Measurements from ENCODE around the gene PAM16.

Gene PAM16

DNA sequence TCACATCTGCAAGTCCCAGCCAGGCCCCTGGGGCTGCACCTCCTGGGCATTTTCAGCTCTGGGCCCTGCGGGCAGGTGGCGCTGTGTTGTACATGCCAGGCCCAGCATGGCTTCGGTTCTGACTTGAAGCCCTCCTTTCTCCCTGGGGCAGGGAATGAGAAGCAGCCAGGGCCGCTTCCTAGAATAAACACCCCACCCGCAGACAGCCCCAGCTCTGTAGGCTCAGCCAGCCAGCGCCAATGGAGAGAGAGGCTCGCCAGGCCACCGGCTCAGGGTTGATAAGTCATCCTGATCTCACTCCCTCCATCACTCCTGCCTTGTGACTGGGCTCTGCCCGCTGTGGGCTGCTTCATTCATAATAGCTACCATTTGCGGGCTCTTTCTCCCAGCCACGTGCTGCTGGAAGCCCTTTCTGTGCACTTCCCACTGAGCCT is 41.3 kb downstream of the PAM16 start:
- ATAC-seq (ENCODE audit: low read depth): 0 out of 3 replicates have a peak, but pooled peaks have one; percentile 24
- no peak overlapping the region for H3K4me3 ChIP-seq (ENCODE audit: severe bottlenecking)
- TF ChIP-seq, protein P1, sequence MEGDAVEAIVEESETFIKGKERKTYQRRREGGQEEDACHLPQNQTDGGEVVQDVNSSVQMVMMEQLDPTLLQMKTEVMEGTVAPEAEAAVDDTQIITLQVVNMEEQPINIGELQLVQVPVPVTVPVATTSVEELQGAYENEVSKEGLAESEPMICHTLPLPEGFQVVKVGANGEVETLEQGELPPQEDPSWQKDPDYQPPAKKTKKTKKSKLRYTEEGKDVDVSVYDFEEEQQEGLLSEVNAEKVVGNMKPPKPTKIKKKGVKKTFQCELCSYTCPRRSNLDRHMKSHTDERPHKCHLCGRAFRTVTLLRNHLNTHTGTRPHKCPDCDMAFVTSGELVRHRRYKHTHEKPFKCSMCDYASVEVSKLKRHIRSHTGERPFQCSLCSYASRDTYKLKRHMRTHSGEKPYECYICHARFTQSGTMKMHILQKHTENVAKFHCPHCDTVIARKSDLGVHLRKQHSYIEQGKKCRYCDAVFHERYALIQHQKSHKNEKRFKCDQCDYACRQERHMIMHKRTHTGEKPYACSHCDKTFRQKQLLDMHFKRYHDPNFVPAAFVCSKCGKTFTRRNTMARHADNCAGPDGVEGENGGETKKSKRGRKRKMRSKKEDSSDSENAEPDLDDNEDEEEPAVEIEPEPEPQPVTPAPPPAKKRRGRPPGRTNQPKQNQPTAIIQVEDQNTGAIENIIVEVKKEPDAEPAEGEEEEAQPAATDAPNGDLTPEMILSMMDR (IDR thresholded peaks at IDR 0.05; ENCODE audit: poor library complexity, severe bottlenecking): peak; percentile 73
- DNase-seq (ENCODE audit: low spot score): peak; percentile 67
- H3K9me3 ChIP-seq (ENCODE audit: severe bottlenecking): no peaks in the 10 kb centered on the region
- no peaks in the 10 kb centered on the region for H3K27me3 ChIP-seq (ENCODE audit: insufficient read depth, poor library complexity, severe bottlenecking)
- peaks cover 7% of the 10 kb centered on the region for H3K4me1 ChIP-seq (ENCODE audit: insufficient read depth, poor library complexity, severe bottlenecking)
- peaks cover 9% of the 10 kb centered on the region; the same call in 1 of the 2 replicates for H3K36me3 ChIP-seq (ENCODE audit: low read depth)
- no peak overlapping the region for H3K27ac ChIP-seq (ENCODE audit: poor library complexity, severe bottlenecking)

DNA sequence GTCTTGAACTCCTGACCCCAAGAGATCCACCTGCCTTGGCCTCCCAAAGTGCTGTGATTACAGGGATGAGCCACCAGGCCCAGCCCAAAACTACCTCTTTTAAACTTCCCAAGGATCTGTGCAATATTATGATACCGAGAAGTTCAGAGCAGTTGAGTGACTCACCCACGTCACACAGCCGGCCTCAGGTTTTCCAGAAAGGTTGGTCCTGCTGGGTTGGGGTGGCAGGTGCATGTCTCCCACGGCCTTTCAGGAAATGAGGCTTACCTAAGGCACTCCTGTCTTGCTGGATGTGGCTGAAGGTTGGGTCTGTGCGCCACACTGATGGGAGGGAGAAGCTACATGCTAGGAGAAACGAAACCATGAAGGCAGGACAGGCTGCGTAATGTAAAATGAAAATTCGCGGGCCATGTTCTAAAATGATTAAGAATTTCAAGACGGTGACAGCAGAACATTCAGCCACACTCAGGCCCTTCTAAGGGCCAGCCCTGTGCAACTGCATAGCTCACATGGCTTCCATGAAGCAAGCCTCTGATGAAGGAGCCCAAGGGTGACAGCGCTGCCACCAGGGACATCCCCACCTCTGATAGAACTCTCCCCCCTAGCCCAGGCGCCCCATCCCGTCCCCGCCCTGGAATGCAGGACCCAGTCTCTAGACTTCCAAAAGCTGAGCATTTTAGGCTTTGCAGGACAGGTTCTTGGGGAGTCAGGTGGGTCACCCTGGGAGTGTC is 41.9 kb downstream of the PAM16 start:
- Histone ChIP-seq H3K4me3 (ENCODE audit: severe bottlenecking) (no peak overlapping the region), H3K27me3 (ENCODE audit: insufficient read depth, poor library complexity, severe bottlenecking) (no peaks in the 10 kb centered on the region), H3K9me3 (ENCODE audit: severe bottlenecking) (no peaks in the 10 kb centered on the region), H3K27ac (ENCODE audit: poor library complexity, severe bottlenecking) (peak overlapping the region; percentile 84), H3K4me1 (ENCODE audit: insufficient read depth, poor library complexity, severe bottlenecking) (peaks cover 7% of the 10 kb centered on the region), H3K36me3 (ENCODE audit: low read depth) (peaks cover 9% of the 10 kb centered on the region; the same call in 1 of the 2 replicates)
- TF ChIP-seq, protein P1 (IDR thresholded peaks at IDR 0.05; ENCODE audit: poor library complexity, severe bottlenecking): no peak
- no peak for ATAC-seq (ENCODE audit: low read depth)
- no peak for DNase-seq (ENCODE audit: low spot score)

DNA sequence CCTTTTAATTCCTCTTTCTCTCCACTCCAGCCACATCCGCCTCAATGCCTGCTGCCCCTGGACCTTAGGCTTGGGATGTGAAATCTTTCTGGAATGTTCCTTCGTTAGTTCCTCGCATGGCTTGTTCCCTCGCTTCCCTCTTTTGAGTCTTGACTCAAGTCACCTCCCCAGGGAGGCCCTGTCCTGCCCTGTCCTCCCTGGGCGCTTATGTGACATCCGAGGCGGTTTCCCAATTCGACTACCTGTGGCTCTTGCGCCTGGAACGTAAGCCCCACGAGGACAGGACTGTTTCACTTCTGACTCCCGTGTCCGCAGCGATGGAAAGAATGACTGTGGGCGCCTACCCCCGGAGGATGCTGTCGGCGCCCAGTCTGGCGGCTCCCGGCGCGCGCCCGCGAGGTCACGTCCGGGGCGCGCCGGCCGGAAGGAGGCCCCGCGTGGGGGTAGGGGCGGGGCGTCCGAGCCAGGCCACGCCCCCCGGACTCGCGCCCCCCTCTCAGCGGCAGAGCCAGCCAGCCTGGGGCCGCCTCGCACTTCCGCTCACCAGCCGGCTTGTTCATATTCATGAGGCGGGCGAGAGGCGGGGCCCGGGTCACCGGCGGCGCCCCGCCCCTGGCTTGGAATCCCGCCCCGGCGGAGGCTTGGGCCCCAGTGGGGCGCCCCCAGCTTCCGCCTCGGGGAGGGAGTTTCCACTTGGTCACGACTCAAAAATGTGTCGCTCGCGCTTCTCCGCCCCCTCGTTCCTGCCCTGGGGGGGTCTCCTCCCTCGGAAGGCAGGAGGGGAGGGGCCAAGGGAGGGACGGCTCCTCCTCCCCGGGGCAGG is 43.7 kb downstream of the PAM16 start:
- peak; percentile 98 for DNase-seq (ENCODE audit: low spot score)

DNA sequence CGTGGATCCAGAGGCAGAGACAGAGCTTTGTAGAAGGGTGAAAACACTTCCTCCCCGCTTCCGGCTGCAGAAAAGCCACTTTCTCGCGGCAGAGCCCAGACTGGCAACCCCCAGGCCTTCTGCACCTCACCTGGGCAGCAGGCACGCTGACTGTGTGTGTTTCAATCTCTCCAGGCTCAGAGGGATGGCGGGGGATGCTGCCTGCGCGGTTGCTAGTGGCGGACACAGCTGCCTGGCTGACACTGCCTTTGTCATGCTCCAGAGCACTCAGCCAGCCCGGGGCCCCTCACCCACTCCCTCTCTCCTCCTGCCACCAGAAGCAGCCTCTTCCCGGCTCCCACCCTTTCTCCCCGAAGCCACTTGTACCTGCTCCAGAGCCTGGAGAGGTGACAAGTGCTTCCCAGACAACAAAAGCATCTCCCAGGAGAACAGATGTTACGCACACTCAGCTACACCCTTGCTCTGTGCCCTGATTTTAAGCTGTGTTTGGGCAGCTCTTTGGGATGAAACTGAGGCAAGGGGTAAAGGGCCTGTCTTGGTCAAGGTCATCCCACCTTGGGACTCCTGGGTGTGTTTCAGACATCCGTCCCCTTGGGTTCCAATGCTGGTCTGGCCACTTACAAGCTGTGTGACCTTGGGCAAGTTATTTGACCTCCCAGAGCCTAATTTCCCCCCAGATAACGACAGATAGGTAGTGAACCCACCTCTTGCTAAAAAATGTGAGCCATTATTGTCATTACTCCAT is 44.5 kb downstream of the PAM16 start:
- peak overlapping the region; percentile 50 for H3K4me3 ChIP-seq (ENCODE audit: severe bottlenecking)
- peaks cover 7% of the 10 kb centered on the region for H3K4me1 ChIP-seq (ENCODE audit: insufficient read depth, poor library complexity, severe bottlenecking)
- H3K36me3 ChIP-seq (ENCODE audit: low read depth): peaks cover 15% of the 10 kb centered on the region
- H3K27me3 ChIP-seq (ENCODE audit: insufficient read depth, poor library complexity, severe bottlenecking): no peaks in the 10 kb centered on the region
- peak overlapping the region; percentile 84 for H3K27ac ChIP-seq (ENCODE audit: poor library complexity, severe bottlenecking)
- ATAC-seq (ENCODE audit: low read depth) (no peak), DNase-seq (ENCODE audit: low spot score) (peak; percentile 64)
- H3K9me3 ChIP-seq (ENCODE audit: severe bottlenecking): no peaks in the 10 kb centered on the region
- TF ChIP-seq, protein P1 (IDR thresholded peaks at IDR 0.05; ENCODE audit: poor library complexity, severe bottlenecking): no peak

More for the DNA sequence above, 43.7 kb downstream of the PAM16 start:
- peak; percentile 90 for ATAC-seq (ENCODE audit: low read depth)
- H3K27ac ChIP-seq (ENCODE audit: poor library complexity, severe bottlenecking): peak overlapping the region; percentile 84
- peaks cover 11% of the 10 kb centered on the region; the same call in 1 of the 2 replicates for H3K36me3 ChIP-seq (ENCODE audit: low read depth)
- H3K9me3 ChIP-seq (ENCODE audit: severe bottlenecking): no peaks in the 10 kb centered on the region
- H3K4me1 ChIP-seq (ENCODE audit: insufficient read depth, poor library complexity, severe bottlenecking): peaks cover 7% of the 10 kb centered on the region
- H3K27me3 ChIP-seq (ENCODE audit: insufficient read depth, poor library complexity, severe bottlenecking): no peaks in the 10 kb centered on the region
- H3K4me3 ChIP-seq (ENCODE audit: severe bottlenecking): peak overlapping the region; percentile 50
- TF ChIP-seq, protein P1 (IDR thresholded peaks at IDR 0.05; ENCODE audit: poor library complexity, severe bottlenecking): no peak

Measured in RWPE2 (cell line).